WTC11 (cell line): ENCODE results near the gene MADCAM1. TPM values are rescaled to one million over a fixed set of nuclear protein-coding genes. Genes with fewer than 3 reads are reported as not detected.

ENCODE experiments used
- ATAC-seq: fragments of 200-7000 bp; cut with Tn5 transposase; 2 replicates; pipeline ENCODE4 v1.10.0; 2021; ENCODE audit warnings: mild to moderate bottlenecking, moderate library complexity
- CTCF ChIA-PET: fragments of 300-600 bp; sonication (Branson Sonifier 250); formaldehyde crosslinking; loops from one replicate; lab custom pipeline; 2021; ENCODE audit warnings: antibody characterized with exemption; lab: Charles Lee
- POLR2A ChIA-PET: fragments of 350-600 bp; sonication (Branson Sonifier 250); formaldehyde crosslinking; loops from one replicate; lab custom pipeline; 2021; ENCODE audit warnings: antibody characterized with exemption; lab: Charles Lee
- DNase-seq: peaks from one replicate; pipeline ENCODE4 v3.0.0; 2021; ENCODE audit warnings: low spot score
- H3K27ac Mint-ChIP-seq: 2 replicates; pipeline ENCODE4 v1.8.0; 2021; ENCODE audit warnings: mixed read lengths
- H3K27me3 Mint-ChIP-seq: 2 replicates; pipeline ENCODE4 v1.8.0; 2021; ENCODE audit warnings: low read depth, mild to moderate bottlenecking, moderate library complexity, mixed read lengths
- H3K36me3 Mint-ChIP-seq: 2 replicates; pipeline ENCODE4 v1.8.0; 2021; ENCODE audit warnings: mixed read lengths
- H3K4me1 Mint-ChIP-seq: 2 replicates; pipeline ENCODE4 v1.8.0; 2022; ENCODE audit warnings: mixed read lengths
- H3K4me3 Mint-ChIP-seq: 2 replicates; pipeline ENCODE4 v1.8.0; 2021; ENCODE audit warnings: mild to moderate bottlenecking, moderate library complexity, mixed read lengths
- H3K9me3 Mint-ChIP-seq: 2 replicates; pipeline ENCODE4 v1.8.0; 2021; ENCODE audit warnings: mixed read lengths
- AR ChIP-seq: fragments of 250-450 bp; sonication (Bioruptor Pico); IDR thresholded peaks from 2 replicates; pipeline ENCODE4 v1.9.0; 2021; ENCODE audit warnings: mild to moderate bottlenecking
- CBFB ChIP-seq: sonication (generic); formaldehyde crosslinking; IDR thresholded peaks from 2 replicates; pipeline ENCODE4 v1.8.1; 2022; ENCODE audit warnings: mild to moderate bottlenecking, low read depth, missing genetic modification reagents
- CREB1 ChIP-seq: sonication (generic); formaldehyde crosslinking; IDR thresholded peaks from 2 replicates; pipeline ENCODE4 v1.8.0; 2023; ENCODE audit warnings: mild to moderate bottlenecking, missing genetic modification reagents
- ELF4 ChIP-seq: sonication (generic); formaldehyde crosslinking; IDR thresholded peaks from 2 replicates; pipeline ENCODE4 v1.8.1; 2022; ENCODE audit warnings: low read depth, mild to moderate bottlenecking, moderate library complexity, missing genetic modification reagents
- EMX1 ChIP-seq: fragments of 250-450 bp; sonication (Bioruptor Pico); IDR thresholded peaks from 2 replicates; pipeline ENCODE4 v1.8.0; 2021; ENCODE audit warnings: mild to moderate bottlenecking
- FOXJ3 ChIP-seq: sonication (generic); formaldehyde crosslinking; IDR thresholded peaks from 2 replicates; pipeline ENCODE4 v1.9.0; 2021; ENCODE audit warnings: missing genetic modification reagents, mild to moderate bottlenecking, borderline replicate concordance
- GRHL2 ChIP-seq: fragments of 250-450 bp; sonication (Bioruptor Pico); IDR thresholded peaks from 2 replicates; pipeline ENCODE4 v1.8.0; 2022; ENCODE audit warnings: mild to moderate bottlenecking, moderate library complexity; ENCODE audit not compliant: insufficient replicate concordance, severe bottlenecking
- MXD4 ChIP-seq: fragments of 250-450 bp; sonication (Bioruptor Pico); IDR thresholded peaks from 2 replicates; pipeline ENCODE4 v1.8.0; 2021; ENCODE audit warnings: mild to moderate bottlenecking, moderate library complexity, borderline replicate concordance
- NFYB ChIP-seq: sonication (generic); formaldehyde crosslinking; conservative IDR thresholded peaks from 2 replicates; pipeline ENCODE4 v1.8.0; 2022; ENCODE audit warnings: low read depth, missing genetic modification reagents
- PRDM15 ChIP-seq: sonication (generic); formaldehyde crosslinking; IDR thresholded peaks from 2 replicates; pipeline ENCODE4 v1.8.0; 2022; ENCODE audit warnings: missing genetic modification reagents
- SMAD3 ChIP-seq: sonication (generic); formaldehyde crosslinking; IDR thresholded peaks from 2 replicates; pipeline ENCODE4 v1.8.0; 2022; ENCODE audit warnings: missing genetic modification reagents, mild to moderate bottlenecking, borderline replicate concordance
- TP53 ChIP-seq: sonication (generic); formaldehyde crosslinking; IDR thresholded peaks from 2 replicates; pipeline ENCODE4 v1.8.1; 2023; ENCODE audit warnings: mild to moderate bottlenecking, missing genetic modification reagents
- ZNF138 ChIP-seq: sonication (generic); formaldehyde crosslinking; conservative IDR thresholded peaks from 2 replicates; pipeline ENCODE4 v1.8.1; 2022; ENCODE audit warnings: mild to moderate bottlenecking, moderate library complexity, missing genetic modification reagents
- ZNF219 ChIP-seq: sonication (generic); formaldehyde crosslinking; IDR thresholded peaks from 2 replicates; pipeline ENCODE4 v1.8.0; 2023; ENCODE audit warnings: missing genetic modification reagents, mild to moderate bottlenecking, borderline replicate concordance
- ZNF232 ChIP-seq: sonication (generic); formaldehyde crosslinking; IDR thresholded peaks from 2 replicates; pipeline ENCODE4 v1.8.0; 2022; ENCODE audit warnings: mild to moderate bottlenecking, missing genetic modification reagents
- ZNF263 ChIP-seq: sonication (generic); formaldehyde crosslinking; IDR thresholded peaks from 2 replicates; pipeline ENCODE4 v1.8.1; 2022; ENCODE audit warnings: low read depth, mild to moderate bottlenecking, moderate library complexity, missing genetic modification reagents
- ZNF317 ChIP-seq: sonication (generic); formaldehyde crosslinking; IDR thresholded peaks from 2 replicates; pipeline ENCODE4 v1.8.1; 2023; ENCODE audit warnings: low read depth, mild to moderate bottlenecking, moderate library complexity, missing genetic modification reagents, borderline replicate concordance
- ZNF532 ChIP-seq: fragments of 250-450 bp; sonication (Bioruptor Pico); IDR thresholded peaks from 2 replicates; pipeline ENCODE4 v1.9.0; 2021; ENCODE audit warnings: mild to moderate bottlenecking, borderline replicate concordance
- total RNA-seq: library from RNA; stranded (reverse); gene quantifications from 3 replicates; pipeline ENCODE4 v1.2.3, GENCODE V29; 2021

Gene MADCAM1
- total RNA-seq, 1 experiment from 2014 or later: 4.7 TPM

GRCh38 chr19:542173-542866 is 46.0 kb downstream of the MADCAM1 start:
- ATAC-seq: no peak
- Mint-ChIP-seq H3K9me3 (no peaks in the 10 kb centered on the region), H3K27ac (no peak overlapping the region), H3K4me1 (peaks cover 7% of the 10 kb centered on the region), H3K27me3 (no peaks in the 10 kb centered on the region), H3K36me3 (peaks cover 11% of the 10 kb centered on the region), H3K4me3 (no peak overlapping the region)
- CTCF ChIA-PET: interaction anchor here (1.2 to 1.3 kb wide), 2 partner anchors 10 to 31 kb away, joined by 6 to 7 read pairs; no protein-coding TSS in a partner anchor
- TF ChIP-seq EMX1 (CRISPR knock-in tag): no peak
- TF ChIP-seq ELF4 (CRISPR knock-in tag): no peak
- TF ChIP-seq ZNF138 (CRISPR knock-in tag): no peak
- no peak for TF ChIP-seq NFYB (CRISPR knock-in tag)
- TF ChIP-seq SMAD3: no peak
- no peak for TF ChIP-seq CREB1 (CRISPR knock-in tag)
- no peak for TF ChIP-seq ZNF232 (CRISPR knock-in tag)
- TF ChIP-seq AR (CRISPR knock-in tag): no peak
- TF ChIP-seq ZNF263 (CRISPR knock-in tag): no peak
- TF ChIP-seq GRHL2 (CRISPR knock-in tag): no peak
- TF ChIP-seq FOXJ3 (CRISPR knock-in tag): no peak
- no peak for TF ChIP-seq TP53
- no peak for TF ChIP-seq MXD4
- no peak for TF ChIP-seq PRDM15 (CRISPR knock-in tag)
- no peak for TF ChIP-seq ZNF532 (CRISPR knock-in tag)
- no peak for TF ChIP-seq ZNF219 (CRISPR knock-in tag)
- TF ChIP-seq ZNF317 (CRISPR knock-in tag): no peak
- TF ChIP-seq CBFB: no peak
- POLR2A ChIA-PET: interaction anchor here (0.6 to 1.5 kb wide), 4 partner anchors 10 to 71 kb away, joined by 3 to 7 read pairs (median 4); partner anchors contain the start of gene CDC34
- no peak for DNase-seq
